ENCODE results near the gene FARS2. TPM values are rescaled to one million over a fixed set of nuclear protein-coding genes. Genes with fewer than 3 reads are reported as not detected.
"Not testable (repeated sequence)": the region's sequence is repeated elsewhere in the genome, so short reads cannot be mapped to it uniquely, and the experiment has no call there.

The FARS2 gene
- total RNA-seq, 2 donors from 2014 or later: 20.7 to 26.4 TPM

GRCh38 chr6:5640614-5641013 lies 379.3 kb downstream of the FARS2 start:
- ATAC-seq (no peak), DNase-seq (no peak)
- Mint-ChIP-seq H3K36me3 (ENCODE audit: low read depth) (no peaks in the 10 kb centered on the region), H3K27me3 (no peaks in the 10 kb centered on the region), H3K4me3 (no peak overlapping the region), H3K27ac (no peak overlapping the region), H3K4me1 (no peaks in the 10 kb centered on the region)
- no peaks in the 10 kb centered on the region for H3K9me3 ChIP-seq (ENCODE audit: control insufficient read depth, low read length, poor library complexity, severe bottlenecking)

- Mint-ChIP-seq H3K27ac (no peak overlapping the region), H3K27me3 (no peaks in the 10 kb centered on the region), H3K4me3 (no peak overlapping the region), H3K36me3 (ENCODE audit: low read depth) (no peaks in the 10 kb centered on the region), H3K4me1 (peaks cover 5% of the 10 kb centered on the region)
- ATAC-seq: no peak
- DNase-seq: no peak
- H3K9me3 ChIP-seq (ENCODE audit: control insufficient read depth, low read length, poor library complexity, severe bottlenecking): no peaks in the 10 kb centered on the region
These were observed 383.3 kb downstream of the FARS2 start for GRCh38 chr6:5644523-5645185.

- H3K4me1 Mint-ChIP-seq: peaks cover 5% of the 10 kb centered on the region
- H3K9me3 ChIP-seq (ENCODE audit: control insufficient read depth, low read length, poor library complexity, severe bottlenecking): no peaks in the 10 kb centered on the region
- ATAC-seq (no peak), DNase-seq (no peak)
- no peaks in the 10 kb centered on the region for H3K36me3 Mint-ChIP-seq (ENCODE audit: low read depth)
- no peaks in the 10 kb centered on the region for H3K27me3 Mint-ChIP-seq
- no peak overlapping the region for H3K4me3 Mint-ChIP-seq
- H3K27ac Mint-ChIP-seq: no peak overlapping the region
These were observed 384.3 kb downstream of the FARS2 start for GRCh38 chr6:5645328-5646290.

- no peak for ATAC-seq
- peaks cover 10% of the 10 kb centered on the region for H3K4me1 Mint-ChIP-seq
- no peak overlapping the region for H3K27ac Mint-ChIP-seq
- H3K9me3 ChIP-seq (ENCODE audit: control insufficient read depth, low read length, poor library complexity, severe bottlenecking): no peaks in the 10 kb centered on the region
- DNase-seq: no peak
- peaks cover 4% of the 10 kb centered on the region for H3K36me3 Mint-ChIP-seq (ENCODE audit: low read depth)
- no peak overlapping the region for H3K4me3 Mint-ChIP-seq
- no peaks in the 10 kb centered on the region for H3K27me3 Mint-ChIP-seq
These were observed 391.3 kb downstream of the FARS2 start for GRCh38 chr6:5652406-5653137.

GRCh38 chr6:5653801-5654200 lies 392.5 kb downstream of the FARS2 start:
- H3K9me3 ChIP-seq (ENCODE audit: control insufficient read depth, low read length, poor library complexity, severe bottlenecking): no peaks in the 10 kb centered on the region
- H3K27me3 Mint-ChIP-seq: no peaks in the 10 kb centered on the region
- H3K27ac Mint-ChIP-seq: no peak overlapping the region
- no peak for ATAC-seq
- no peak for DNase-seq
- peaks cover 5% of the 10 kb centered on the region for H3K4me1 Mint-ChIP-seq
- H3K36me3 Mint-ChIP-seq (ENCODE audit: low read depth): peaks cover 4% of the 10 kb centered on the region
- no peak overlapping the region for H3K4me3 Mint-ChIP-seq

- H3K27ac Mint-ChIP-seq: no peak overlapping the region
- H3K4me3 Mint-ChIP-seq: no peak overlapping the region
- H3K27me3 Mint-ChIP-seq: no peaks in the 10 kb centered on the region
- DNase-seq: no peak
- peaks cover 4% of the 10 kb centered on the region for H3K36me3 Mint-ChIP-seq (ENCODE audit: low read depth)
- ATAC-seq: no peak
- H3K9me3 ChIP-seq (ENCODE audit: control insufficient read depth, low read length, poor library complexity, severe bottlenecking): no peaks in the 10 kb centered on the region
- peaks cover 5% of the 10 kb centered on the region for H3K4me1 Mint-ChIP-seq
These were observed 394.9 kb downstream of the FARS2 start for GRCh38 chr6:5656226-5656625.

GRCh38 chr6:5656695-5657094 lies 395.4 kb downstream of the FARS2 start:
- not testable (repeated sequence) for ATAC-seq; H3K27me3 Mint-ChIP-seq; H3K9me3 ChIP-seq (ENCODE audit: control insufficient read depth, low read length, poor library complexity, severe bottlenecking); H3K36me3 Mint-ChIP-seq (ENCODE audit: low read depth); DNase-seq; H3K4me3 Mint-ChIP-seq; H3K4me1 Mint-ChIP-seq; H3K27ac Mint-ChIP-seq

GRCh38 chr6:5657684-5658430 lies 396.5 kb downstream of the FARS2 start:
- H3K9me3 ChIP-seq (ENCODE audit: control insufficient read depth, low read length, poor library complexity, severe bottlenecking): no peaks in the 10 kb centered on the region
- DNase-seq (no peak), ATAC-seq (no peak)
- Mint-ChIP-seq H3K36me3 (ENCODE audit: low read depth) (peaks cover 2% of the 10 kb centered on the region), H3K27me3 (no peaks in the 10 kb centered on the region), H3K4me3 (no peak overlapping the region), H3K4me1 (peaks cover 2% of the 10 kb centered on the region), H3K27ac (no peak overlapping the region)

GRCh38 chr6:5659467-5659866 lies 398.2 kb downstream of the FARS2 start:
- peaks cover 2% of the 10 kb centered on the region for H3K36me3 Mint-ChIP-seq (ENCODE audit: low read depth)
- H3K9me3 ChIP-seq (ENCODE audit: control insufficient read depth, low read length, poor library complexity, severe bottlenecking): no peaks in the 10 kb centered on the region
- H3K4me3 Mint-ChIP-seq: no peak overlapping the region
- H3K4me1 Mint-ChIP-seq: peaks cover 9% of the 10 kb centered on the region
- DNase-seq: no peak
- H3K27me3 Mint-ChIP-seq: no peaks in the 10 kb centered on the region
- H3K27ac Mint-ChIP-seq: no peak overlapping the region
- no peak for ATAC-seq

- ATAC-seq (no peak), DNase-seq (no peak)
- no peak overlapping the region for H3K27ac Mint-ChIP-seq
- no peaks in the 10 kb centered on the region for H3K27me3 Mint-ChIP-seq
- H3K4me1 Mint-ChIP-seq: peaks cover 19% of the 10 kb centered on the region
- H3K4me3 Mint-ChIP-seq: no peak overlapping the region
- H3K9me3 ChIP-seq (ENCODE audit: control insufficient read depth, low read length, poor library complexity, severe bottlenecking): no peaks in the 10 kb centered on the region
- H3K36me3 Mint-ChIP-seq (ENCODE audit: low read depth): peaks cover 2% of the 10 kb centered on the region
These were observed 399.5 kb downstream of the FARS2 start for GRCh38 chr6:5660772-5661171.

GRCh38 chr6:5662797-5663196 lies 401.5 kb downstream of the FARS2 start:
- H3K27me3 Mint-ChIP-seq: no peaks in the 10 kb centered on the region
- peak overlapping the region; percentile 65 for H3K27ac Mint-ChIP-seq

GRCh38 chr6:5663259-5663658 lies 401.9 kb downstream of the FARS2 start:
- H3K4me3 Mint-ChIP-seq: no peak overlapping the region
- H3K27ac Mint-ChIP-seq: peak overlapping the region; percentile 65
- H3K4me1 Mint-ChIP-seq: peaks cover 34% of the 10 kb centered on the region
- no peaks in the 10 kb centered on the region for H3K27me3 Mint-ChIP-seq
- peaks cover 2% of the 10 kb centered on the region for H3K36me3 Mint-ChIP-seq (ENCODE audit: low read depth)
- H3K9me3 ChIP-seq (ENCODE audit: control insufficient read depth, low read length, poor library complexity, severe bottlenecking): no peaks in the 10 kb centered on the region
- DNase-seq: no peak
- no peak for ATAC-seq

More at GRCh38 chr6:5662797-5663196, 401.5 kb downstream of the FARS2 start:
- DNase-seq (no peak), ATAC-seq (no peak)
- H3K36me3 Mint-ChIP-seq (ENCODE audit: low read depth): peaks cover 2% of the 10 kb centered on the region
- H3K4me3 Mint-ChIP-seq: no peak overlapping the region
- H3K4me1 Mint-ChIP-seq: peaks cover 33% of the 10 kb centered on the region
- no peaks in the 10 kb centered on the region for H3K9me3 ChIP-seq (ENCODE audit: control insufficient read depth, low read length, poor library complexity, severe bottlenecking)

All from T-helper 17 cell (primary cell).